NCI-H2081 treated with DMSO at 0.1 percent for 48 hours (cell line): Measurements from ENCODE around the gene NUBP2.

Experiments
- DNase-seq: peaks from one replicate; lab custom pipeline; 2025; lab: John Stamatoyannopoulos, UW

The NUBP2 gene

GRCh38 chr16:1772362-1772907 lies 10.3 kb upstream of the NUBP2 start, which contains the start of gene EME2:
EME2 (plus strand) TSS chr16:1772810; CDS start chr16:1773228, 418 bp downstream.
- no peak for DNase-seq

GRCh38 chr16:1772908-1773702 lies 9.7 kb upstream of the NUBP2 start, which contains the start of gene MRPS34:
MRPS34 (minus strand) TSS chr16:1773134; CDS start chr16:1773119, 15 bp downstream.
- peak; percentile 48 for DNase-seq

- DNase-seq: no peak
These were observed 8.9 kb upstream of the NUBP2 start for GRCh38 chr16:1773703-1774447.

GRCh38 chr16:1774448-1774780 lies 8.3 kb upstream of the NUBP2 start:
- no peak for DNase-seq

- no peak for DNase-seq
These were observed 7.5 kb upstream of the NUBP2 start for GRCh38 chr16:1775006-1775845.

- no peak for DNase-seq
These were observed 6.7 kb upstream of the NUBP2 start for GRCh38 chr16:1775846-1776671.

GRCh38 chr16:1776672-1776955 lies 6.1 kb upstream of the NUBP2 start:
- DNase-seq: no peak

GRCh38 chr16:1776991-1777374 lies 5.8 kb upstream of the NUBP2 start:
- DNase-seq: no peak

GRCh38 chr16:1777375-1778199 lies 5.2 kb upstream of the NUBP2 start:
- no peak for DNase-seq

- no peak for DNase-seq
These were observed 4.3 kb upstream of the NUBP2 start for GRCh38 chr16:1778200-1779179.

- no peak for DNase-seq
These were observed 3.5 kb upstream of the NUBP2 start for GRCh38 chr16:1779234-1779701.

- DNase-seq: no peak
These were observed 2.8 kb upstream of the NUBP2 start for GRCh38 chr16:1779741-1780676.

- no peak for DNase-seq
These were observed 2.1 kb upstream of the NUBP2 start for GRCh38 chr16:1780677-1781072.

- no peak for DNase-seq
These were observed 1.5 kb upstream of the NUBP2 start for GRCh38 chr16:1781254-1781653.

GRCh38 chr16:1781758-1782407 lies 877 bp upstream of the NUBP2 start:
- no peak for DNase-seq

GRCh38 chr16:1784977-1785845 lies 2.5 kb downstream of the NUBP2 start:
- no peak for DNase-seq

GRCh38 chr16:1785846-1786170 lies 3.0 kb downstream of the NUBP2 start:
- DNase-seq: no peak
